Activated CD8-positive, alpha-beta T cell treated with anti-CD3 and anti-CD28 coated beads for 36 hours (primary cell): Measurements from ENCODE around the gene MZT1. TPM values are rescaled to one million over a fixed set of nuclear protein-coding genes. Genes with fewer than 3 reads are reported as not detected.

Experiments
- ATAC-seq: fragments of 200-7000 bp; cut with Tn5 transposase; one replicate; pipeline ENCODE4 v1.10.0; 2021; ENCODE audit warnings: mild to moderate bottlenecking, moderate library complexity
- CTCF ChIA-PET: fragments of 350-600 bp; sonication (Branson Sonifier 250); formaldehyde crosslinking; loops from one replicate; lab custom pipeline; 2021; ENCODE audit warnings: antibody characterized with exemption; lab: Charles Lee
- POLR2A ChIA-PET: fragments of 350-600 bp; sonication (Branson Sonifier 250); formaldehyde crosslinking; loops from one replicate; lab custom pipeline; 2021; ENCODE audit warnings: antibody characterized with exemption; lab: Charles Lee
- DNase-seq: peaks from one replicate; pipeline ENCODE4 v3.0.0-alpha.2; 2020
- H3K27ac Mint-ChIP-seq: one replicate; pipeline ENCODE4 v1.8.0; 2021; ENCODE audit warnings: mild to moderate bottlenecking, mixed read lengths
- H3K27me3 Mint-ChIP-seq: one replicate; pipeline ENCODE4 v1.8.0; 2021; ENCODE audit warnings: mixed read lengths
- H3K36me3 Mint-ChIP-seq: one replicate; pipeline ENCODE4 v1.8.0; 2021; ENCODE audit warnings: low read depth, mixed read lengths
- H3K4me1 Mint-ChIP-seq: one replicate; pipeline ENCODE4 v1.8.0; 2021; ENCODE audit warnings: low read depth, mixed read lengths
- H3K4me3 Mint-ChIP-seq: one replicate; pipeline ENCODE4 v1.8.0; 2021; ENCODE audit warnings: mild to moderate bottlenecking, moderate library complexity, mixed read lengths
- H3K9me3 Mint-ChIP-seq: one replicate; pipeline ENCODE4 v1.8.0; 2021; ENCODE audit warnings: mixed read lengths
- intact Hi-C: fragments of 100-400 bp; cut with micrococcal nuclease; formaldehyde crosslinking; loops from one replicate; pipeline ENCODE4 v1.10.0; 2022
- total RNA-seq, 2 experiments: library from RNA; stranded (reverse); gene quantifications; one replicate each; pipeline ENCODE4 v1.2.3, GENCODE V29; 2021
- TF ChIP-seq, protein P1 (sequence below): fragments of 200-600 bp; IDR thresholded peaks from one replicate; pipeline ENCODE4 v1.8.0; 2022; ENCODE audit warnings: antibody characterized with exemption, mild to moderate bottlenecking

Gene MZT1
- total RNA-seq, 2 experiments from 2014 or later: 31.1 to 34.5 TPM

GRCh38 chr13:72692884-72693514 is 34.4 kb downstream of the MZT1 start:
- ChIA-PET POLR2A (no interaction called here), CTCF (no interaction called here)
- Mint-ChIP-seq H3K9me3 (peaks cover 6% of the 10 kb centered on the region), H3K4me1 (no peaks in the 10 kb centered on the region), H3K27ac (no peak overlapping the region), H3K4me3 (no peak overlapping the region), H3K36me3 (no peaks in the 10 kb centered on the region), H3K27me3 (peaks cover 5% of the 10 kb centered on the region)
- TF ChIP-seq, protein P1, sequence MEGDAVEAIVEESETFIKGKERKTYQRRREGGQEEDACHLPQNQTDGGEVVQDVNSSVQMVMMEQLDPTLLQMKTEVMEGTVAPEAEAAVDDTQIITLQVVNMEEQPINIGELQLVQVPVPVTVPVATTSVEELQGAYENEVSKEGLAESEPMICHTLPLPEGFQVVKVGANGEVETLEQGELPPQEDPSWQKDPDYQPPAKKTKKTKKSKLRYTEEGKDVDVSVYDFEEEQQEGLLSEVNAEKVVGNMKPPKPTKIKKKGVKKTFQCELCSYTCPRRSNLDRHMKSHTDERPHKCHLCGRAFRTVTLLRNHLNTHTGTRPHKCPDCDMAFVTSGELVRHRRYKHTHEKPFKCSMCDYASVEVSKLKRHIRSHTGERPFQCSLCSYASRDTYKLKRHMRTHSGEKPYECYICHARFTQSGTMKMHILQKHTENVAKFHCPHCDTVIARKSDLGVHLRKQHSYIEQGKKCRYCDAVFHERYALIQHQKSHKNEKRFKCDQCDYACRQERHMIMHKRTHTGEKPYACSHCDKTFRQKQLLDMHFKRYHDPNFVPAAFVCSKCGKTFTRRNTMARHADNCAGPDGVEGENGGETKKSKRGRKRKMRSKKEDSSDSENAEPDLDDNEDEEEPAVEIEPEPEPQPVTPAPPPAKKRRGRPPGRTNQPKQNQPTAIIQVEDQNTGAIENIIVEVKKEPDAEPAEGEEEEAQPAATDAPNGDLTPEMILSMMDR: no peak
- intact Hi-C loops: no loop called here
- DNase-seq (no peak), ATAC-seq (no peak)

GRCh38 chr13:72689181-72689696 is 38.2 kb downstream of the MZT1 start:
- H3K27me3 Mint-ChIP-seq: peaks cover 5% of the 10 kb centered on the region
- H3K27ac Mint-ChIP-seq: no peak overlapping the region
- no peaks in the 10 kb centered on the region for H3K4me1 Mint-ChIP-seq
- ChIA-PET CTCF (no interaction called here), POLR2A (no interaction called here)
- ATAC-seq: no peak
- no peak for DNase-seq
- intact Hi-C loops: no loop called here
- TF ChIP-seq, protein P1: no peak
- no peak overlapping the region for H3K4me3 Mint-ChIP-seq
- no peaks in the 10 kb centered on the region for H3K36me3 Mint-ChIP-seq
- H3K9me3 Mint-ChIP-seq: peaks cover 6% of the 10 kb centered on the region

DNA sequence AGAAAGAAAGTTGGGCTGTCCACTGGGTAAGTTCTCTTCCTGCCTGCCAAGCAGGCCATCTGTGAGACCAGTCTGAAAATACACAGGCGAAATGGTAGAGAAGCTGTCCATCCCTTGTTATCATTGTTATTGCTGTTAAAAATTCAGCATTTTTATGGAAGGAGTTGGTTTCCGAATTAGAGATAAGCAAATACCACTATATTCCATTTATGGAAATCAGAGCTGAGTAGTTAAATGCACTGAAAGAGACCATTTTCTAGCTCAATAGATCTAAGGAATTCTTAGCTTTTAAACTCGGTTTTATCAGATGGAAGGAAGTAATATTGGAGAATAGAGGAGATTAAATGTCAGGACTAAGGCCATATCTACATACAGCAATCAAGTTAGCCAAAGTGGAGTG is 40.7 kb downstream of the MZT1 start:
- H3K36me3 Mint-ChIP-seq: no peaks in the 10 kb centered on the region
- TF ChIP-seq, protein P1: no peak
- H3K4me3 Mint-ChIP-seq: no peak overlapping the region
- CTCF ChIA-PET: interaction anchor here (1.2 kb wide), 1 partner anchor 59 kb away, joined by 3 read pairs; no protein-coding TSS in a partner anchor
- H3K27me3 Mint-ChIP-seq: peaks cover 9% of the 10 kb centered on the region
- H3K9me3 Mint-ChIP-seq: no peaks in the 10 kb centered on the region
- POLR2A ChIA-PET: no interaction called here
- H3K4me1 Mint-ChIP-seq: no peaks in the 10 kb centered on the region
- no peak for DNase-seq
- H3K27ac Mint-ChIP-seq: no peak overlapping the region
- ATAC-seq: no peak
- intact Hi-C loops: no loop called here

DNA sequence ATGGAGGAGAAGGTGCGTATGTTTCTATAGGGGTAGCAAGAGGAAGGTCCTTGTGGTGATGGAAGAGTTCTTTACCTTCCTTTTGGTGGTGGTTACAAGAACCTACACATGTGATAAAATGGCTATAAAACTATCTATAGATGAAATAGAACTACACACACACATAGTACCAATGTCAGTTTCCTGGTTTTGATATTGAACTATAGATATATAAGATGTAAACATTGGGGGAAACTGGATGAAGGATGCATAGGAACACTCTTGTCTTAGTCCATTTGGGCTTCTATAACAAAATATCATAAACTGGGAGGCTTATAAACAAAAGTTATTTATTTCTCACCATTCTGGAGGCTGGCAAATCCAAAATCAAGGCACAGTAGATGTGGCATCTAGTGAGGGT is 47.1 kb downstream of the MZT1 start:
- DNase-seq: no peak
- ATAC-seq: no peak
- ChIA-PET CTCF (no interaction called here), POLR2A (no interaction called here)
- H3K9me3 Mint-ChIP-seq: no peaks in the 10 kb centered on the region
- TF ChIP-seq, protein P1: no peak
- no peak overlapping the region for H3K4me3 Mint-ChIP-seq
- peaks cover 3% of the 10 kb centered on the region for H3K27me3 Mint-ChIP-seq
- H3K27ac Mint-ChIP-seq: no peak overlapping the region
- intact Hi-C loops: no loop called here
- no peaks in the 10 kb centered on the region for H3K4me1 Mint-ChIP-seq
- no peaks in the 10 kb centered on the region for H3K36me3 Mint-ChIP-seq

- ATAC-seq: no peak
- H3K4me3 Mint-ChIP-seq: no peak overlapping the region
- no peaks in the 10 kb centered on the region for H3K9me3 Mint-ChIP-seq
- no peak overlapping the region for H3K27ac Mint-ChIP-seq
- CTCF ChIA-PET: no interaction called here
- no peak for DNase-seq
- intact Hi-C loops: no loop called here
- H3K4me1 Mint-ChIP-seq: no peaks in the 10 kb centered on the region
- H3K27me3 Mint-ChIP-seq: peaks cover 2% of the 10 kb centered on the region
- no peaks in the 10 kb centered on the region for H3K36me3 Mint-ChIP-seq
- TF ChIP-seq, protein P1: no peak
- POLR2A ChIA-PET: no interaction called here
These were observed 49.1 kb downstream of the MZT1 start for GRCh38 chr13:72678312-72678711.
